Mucosa of stomach (tissue), 1 donor: ENCODE data around the gene PRR35.

ENCODE experiments used
- H3K27me3 ChIP-seq: one replicate; pipeline ENCODE4 v1.7.0; 2013; ENCODE audit warnings: mild to moderate bottlenecking, low read length; ENCODE audit not compliant: control insufficient read depth, insufficient read depth
- H3K36me3 ChIP-seq: one replicate; pipeline ENCODE4 v1.7.0; 2013; ENCODE audit warnings: low read length; ENCODE audit not compliant: control insufficient read depth, insufficient read depth
- H3K4me1 ChIP-seq: one replicate; pipeline ENCODE4 v1.7.0; 2013; ENCODE audit warnings: mild to moderate bottlenecking, low read length; ENCODE audit not compliant: control insufficient read depth, insufficient read depth
- H3K4me3 ChIP-seq: one replicate; pipeline ENCODE4 v1.7.0; 2013; ENCODE audit warnings: low read length
- H3K9ac ChIP-seq: one replicate; pipeline ENCODE4 v1.7.0; 2013; ENCODE audit warnings: mild to moderate bottlenecking, low read length, moderate library complexity
- H3K9me3 ChIP-seq: one replicate; pipeline ENCODE4 v1.7.0; 2013; ENCODE audit warnings: mild to moderate bottlenecking, low read length, moderate library complexity; ENCODE audit not compliant: control insufficient read depth
- donor health status: Pancreatic carcinoma.

Gene PRR35

DNA sequence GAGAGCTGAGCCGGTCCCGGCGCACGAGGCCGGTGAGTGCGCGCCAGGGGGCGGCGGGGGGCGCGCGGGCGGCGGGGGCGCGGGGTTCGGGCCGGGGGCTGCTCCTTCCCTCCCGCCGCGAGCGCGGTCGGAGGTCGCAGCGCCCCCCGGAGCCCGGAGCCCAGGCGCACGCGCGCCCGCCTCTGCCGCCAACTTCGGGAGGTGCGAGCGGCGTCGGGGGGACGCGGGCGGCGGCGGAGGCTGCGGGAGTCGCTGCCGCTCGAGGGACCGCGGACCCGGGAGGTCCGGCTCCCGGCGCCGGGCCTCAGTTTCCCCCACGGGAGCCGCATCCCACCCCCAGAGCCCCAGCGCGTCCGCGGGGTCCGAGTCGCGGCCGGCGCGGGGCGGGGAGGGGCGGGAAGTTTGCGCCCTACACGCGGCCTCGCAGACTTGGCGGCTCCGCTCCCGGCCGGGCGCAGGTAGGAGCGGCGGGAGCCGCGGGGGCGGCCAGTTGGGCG is at the start of gene PRR35:
Gene PRR35, plus strand, starts transcription at position 191 of the 497 bp plus-strand sequence. CDS start 2,901 bp downstream, outside the sequence.
- Histone ChIP-seq H3K9me3 (no peaks in the 10 kb centered on the region), H3K27me3 (peaks cover 40% of the 10 kb centered on the region), H3K4me3 (no peak within 1 kb of the TSS), H3K4me1 (peaks cover 7% of the 10 kb centered on the region), H3K9ac (no peak within 1 kb of the TSS), H3K36me3 (no peaks in the 10 kb centered on the region)

DNA sequence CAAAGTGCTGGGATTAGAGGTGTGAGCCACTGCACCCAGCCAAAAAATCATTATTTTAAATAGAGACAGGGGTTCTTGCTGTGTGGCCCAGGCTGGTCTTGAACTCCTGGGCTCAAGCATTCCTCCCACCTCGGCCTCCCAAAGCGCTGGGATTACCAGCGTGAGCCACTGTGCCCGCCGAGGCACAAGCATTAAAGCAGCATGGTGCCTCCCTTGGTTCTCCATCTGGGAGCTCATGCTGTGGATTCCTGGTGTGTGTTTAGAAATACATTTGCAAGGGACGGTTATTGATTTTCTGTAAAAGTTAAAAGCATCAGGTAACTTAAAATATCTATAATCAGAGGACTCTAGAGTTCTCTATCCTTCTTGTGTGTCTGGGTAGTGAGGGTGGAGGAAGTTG is 47.4 kb upstream of the PRR35 start:
- no peaks in the 10 kb centered on the region for H3K4me1 ChIP-seq
- H3K36me3 ChIP-seq = no peaks in the 10 kb centered on the region
- no peak overlapping the region for H3K9ac ChIP-seq
- H3K27me3 ChIP-seq = no peaks in the 10 kb centered on the region
- H3K4me3 ChIP-seq = no peak overlapping the region
- H3K9me3 ChIP-seq = no peaks in the 10 kb centered on the region

DNA sequence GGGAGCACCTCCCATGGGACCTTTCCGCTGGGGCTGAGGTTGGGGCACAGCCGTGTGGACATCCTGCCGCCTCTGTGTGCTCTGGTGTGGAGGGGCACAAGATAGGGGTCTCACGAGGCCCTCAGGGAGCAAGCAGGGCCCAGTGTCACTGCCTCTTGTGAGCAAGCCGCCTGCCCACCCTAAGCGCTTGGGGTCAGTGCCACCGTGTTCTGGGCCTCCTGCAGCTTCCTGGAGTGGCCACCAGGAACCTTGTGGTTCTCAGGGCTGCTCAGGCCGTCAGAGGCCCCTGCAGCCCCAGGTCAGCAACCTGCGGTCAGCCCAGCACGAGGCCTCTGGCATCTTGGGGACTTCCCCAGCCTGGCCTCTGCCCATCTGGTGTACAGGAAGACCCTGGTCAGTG is 46.2 kb upstream of the PRR35 start:
- Histone ChIP-seq H3K9me3 (no peaks in the 10 kb centered on the region), H3K4me3 (no peak overlapping the region), H3K36me3 (no peaks in the 10 kb centered on the region), H3K4me1 (no peaks in the 10 kb centered on the region), H3K9ac (no peak overlapping the region), H3K27me3 (no peaks in the 10 kb centered on the region)

DNA sequence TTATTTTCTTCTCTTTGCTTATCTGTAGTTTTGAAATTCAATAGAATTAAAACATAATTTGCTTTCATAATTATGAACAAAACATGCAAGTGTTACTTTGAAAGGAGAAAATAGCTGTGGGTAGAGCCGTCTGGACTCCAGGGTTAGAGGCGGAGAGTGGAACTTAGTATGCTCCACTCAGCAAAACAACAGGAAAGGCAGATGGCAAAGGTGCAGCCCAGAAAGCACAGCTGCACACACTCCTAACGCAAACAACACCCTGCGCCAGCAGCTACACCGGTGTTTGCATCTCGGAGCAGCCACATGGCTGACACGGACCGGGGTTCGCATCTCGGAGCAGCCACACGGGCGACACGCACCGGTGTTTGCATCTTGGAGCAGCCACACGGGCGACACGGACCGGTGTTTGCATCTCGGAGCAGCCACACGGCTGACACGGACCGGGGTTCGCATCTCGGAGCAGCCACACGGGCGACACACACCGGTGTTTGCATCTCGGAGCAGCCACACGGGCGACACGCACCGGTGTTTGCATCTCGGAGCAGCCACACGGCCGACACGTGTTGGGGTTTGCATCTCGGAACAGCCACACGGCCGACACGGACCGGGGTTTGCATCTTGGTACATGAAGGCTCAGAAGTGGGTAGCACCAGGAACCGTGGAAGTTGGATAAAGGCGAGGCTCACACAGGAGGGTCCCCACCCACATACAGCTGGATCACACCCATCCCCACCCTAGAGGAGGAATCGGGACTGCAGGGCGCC is 44.8 kb upstream of the PRR35 start:
- no peaks in the 10 kb centered on the region for H3K9me3 ChIP-seq
- no peaks in the 10 kb centered on the region for H3K27me3 ChIP-seq
- H3K4me3 ChIP-seq = no peak overlapping the region
- no peaks in the 10 kb centered on the region for H3K4me1 ChIP-seq
- H3K36me3 ChIP-seq = no peaks in the 10 kb centered on the region
- H3K9ac ChIP-seq = no peak overlapping the region

DNA sequence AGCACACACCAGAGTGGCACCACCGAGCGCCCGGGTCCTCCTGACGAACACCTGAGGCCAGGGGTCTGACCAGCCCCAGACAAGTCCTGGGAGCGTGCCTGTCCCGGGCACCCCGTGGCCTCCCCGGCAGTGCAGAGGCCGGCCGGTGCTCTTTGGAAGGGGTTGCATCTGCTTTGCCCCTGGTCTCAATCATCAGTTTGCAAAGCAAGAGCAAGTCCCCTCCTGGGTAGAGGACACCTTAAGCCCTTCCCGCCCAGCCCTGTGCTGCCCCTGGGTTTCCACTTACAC is 44.3 kb upstream of the PRR35 start:
- Histone ChIP-seq H3K9ac (no peak overlapping the region), H3K27me3 (no peaks in the 10 kb centered on the region), H3K9me3 (no peaks in the 10 kb centered on the region), H3K4me3 (no peak overlapping the region), H3K36me3 (no peaks in the 10 kb centered on the region), H3K4me1 (no peaks in the 10 kb centered on the region)

DNA sequence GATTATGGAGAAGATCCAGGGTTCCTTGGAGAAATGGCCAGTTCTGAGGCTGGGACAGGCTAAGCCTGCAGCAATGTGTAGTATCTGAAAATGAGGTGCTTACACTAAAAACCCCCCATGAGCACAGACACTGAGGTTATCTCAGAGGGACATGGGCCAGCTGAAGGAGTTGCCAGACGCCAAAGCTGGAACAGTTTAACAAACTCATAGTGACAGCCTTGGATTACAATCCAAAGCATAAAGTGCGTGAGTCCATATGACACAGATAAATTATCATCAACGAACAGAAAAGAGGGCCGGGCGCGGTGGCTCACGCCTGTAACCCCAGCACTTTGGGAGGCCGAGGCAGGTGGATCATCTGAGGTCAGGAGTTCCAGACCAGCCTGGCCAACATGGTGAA is 43.9 kb upstream of the PRR35 start:
- Histone ChIP-seq H3K27me3 (no peaks in the 10 kb centered on the region), H3K9ac (no peak overlapping the region), H3K4me1 (peaks cover 2% of the 10 kb centered on the region), H3K9me3 (no peaks in the 10 kb centered on the region), H3K4me3 (no peak overlapping the region), H3K36me3 (no peaks in the 10 kb centered on the region)

DNA sequence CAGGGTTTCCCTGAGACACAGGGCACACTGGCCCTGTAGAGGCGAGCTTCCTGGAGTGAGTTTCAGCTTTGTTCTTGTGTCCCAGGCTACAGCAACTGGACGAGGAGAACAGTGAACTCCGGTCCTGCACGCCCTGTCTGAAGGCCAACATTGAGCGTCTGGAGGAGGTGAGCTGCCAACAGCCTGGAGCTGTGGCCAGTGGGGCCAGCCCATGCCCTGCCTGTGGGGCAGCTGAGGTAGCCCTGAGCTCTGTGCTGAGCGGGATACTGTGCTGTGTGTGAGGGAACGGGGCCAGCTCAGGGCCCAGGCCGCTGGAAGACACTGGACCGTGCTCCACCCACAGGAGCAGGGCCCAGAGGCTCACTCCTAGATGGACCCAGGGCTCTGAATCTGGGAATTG is 41.3 kb upstream of the PRR35 start:
- Histone ChIP-seq H3K9me3 (no peaks in the 10 kb centered on the region), H3K27me3 (no peaks in the 10 kb centered on the region), H3K4me3 (no peak overlapping the region), H3K36me3 (no peaks in the 10 kb centered on the region), H3K4me1 (peaks cover 8% of the 10 kb centered on the region), H3K9ac (no peak overlapping the region)

DNA sequence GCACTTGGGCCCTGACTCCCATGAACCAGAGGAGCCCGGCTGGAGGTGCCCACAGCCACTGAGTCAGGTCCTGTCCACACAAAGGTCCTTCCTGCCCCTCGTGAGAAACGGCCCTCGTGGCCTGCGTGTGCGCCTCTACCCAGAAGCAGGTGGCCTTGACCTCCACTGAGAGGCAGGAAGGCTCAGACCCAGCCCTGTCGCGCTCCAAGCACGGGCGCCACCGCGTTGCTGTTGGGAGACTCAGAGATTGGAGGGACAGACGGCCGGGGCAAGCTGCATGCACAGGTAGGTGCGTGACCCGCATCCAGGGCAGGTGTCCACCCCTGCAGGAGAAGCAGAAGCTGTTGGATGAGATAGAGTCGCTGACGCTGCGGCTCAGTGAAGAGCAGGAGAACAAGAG is 40.8 kb upstream of the PRR35 start:
- peaks cover 8% of the 10 kb centered on the region for H3K4me1 ChIP-seq
- no peaks in the 10 kb centered on the region for H3K36me3 ChIP-seq
- no peak overlapping the region for H3K9ac ChIP-seq
- no peaks in the 10 kb centered on the region for H3K27me3 ChIP-seq
- no peaks in the 10 kb centered on the region for H3K9me3 ChIP-seq
- no peak overlapping the region for H3K4me3 ChIP-seq

DNA sequence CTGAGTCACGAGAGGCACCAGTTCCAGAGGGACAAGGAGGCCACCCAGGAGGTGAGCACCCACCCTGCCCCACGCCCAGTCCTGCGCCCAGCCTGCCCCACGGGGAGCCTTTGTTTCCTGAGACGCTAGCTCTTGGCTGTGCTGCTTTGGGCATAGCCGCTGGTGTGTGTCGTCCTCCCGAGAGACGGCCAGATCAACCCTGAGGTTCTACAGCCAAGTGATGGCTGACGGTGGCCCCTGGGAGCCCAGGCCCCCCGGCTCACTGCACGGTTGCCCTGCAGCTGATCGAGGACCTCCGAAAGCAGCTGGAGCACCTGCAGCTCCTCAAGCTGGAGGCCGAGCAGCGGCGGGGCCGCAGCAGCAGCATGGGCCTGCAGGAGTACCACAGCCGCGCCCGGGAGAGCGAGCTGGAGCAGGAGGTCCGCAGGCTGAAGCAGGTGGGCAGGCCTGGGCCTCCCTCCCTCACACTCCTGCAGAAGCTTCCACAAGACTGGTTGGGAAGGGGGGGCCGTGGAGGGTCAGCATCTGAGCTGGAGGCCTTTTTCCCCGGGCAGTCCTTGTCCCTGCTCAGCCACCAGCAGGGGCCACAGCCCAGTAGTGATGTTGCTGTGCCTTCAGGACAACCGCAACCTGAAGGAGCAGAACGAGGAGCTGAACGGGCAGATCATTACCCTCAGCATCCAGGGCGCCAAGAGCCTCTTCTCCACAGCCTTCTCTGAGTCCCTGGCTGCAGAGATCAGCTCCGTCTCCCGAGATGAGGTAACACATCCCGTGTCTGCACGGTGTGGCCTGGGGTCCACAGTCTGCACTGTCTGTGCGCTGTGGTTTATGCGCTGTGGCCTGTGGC is 40.1 kb upstream of the PRR35 start:
- no peak overlapping the region for H3K4me3 ChIP-seq
- no peaks in the 10 kb centered on the region for H3K9me3 ChIP-seq
- H3K9ac ChIP-seq = no peak overlapping the region
- H3K27me3 ChIP-seq = no peaks in the 10 kb centered on the region
- no peaks in the 10 kb centered on the region for H3K36me3 ChIP-seq
- H3K4me1 ChIP-seq = peaks cover 11% of the 10 kb centered on the region

DNA sequence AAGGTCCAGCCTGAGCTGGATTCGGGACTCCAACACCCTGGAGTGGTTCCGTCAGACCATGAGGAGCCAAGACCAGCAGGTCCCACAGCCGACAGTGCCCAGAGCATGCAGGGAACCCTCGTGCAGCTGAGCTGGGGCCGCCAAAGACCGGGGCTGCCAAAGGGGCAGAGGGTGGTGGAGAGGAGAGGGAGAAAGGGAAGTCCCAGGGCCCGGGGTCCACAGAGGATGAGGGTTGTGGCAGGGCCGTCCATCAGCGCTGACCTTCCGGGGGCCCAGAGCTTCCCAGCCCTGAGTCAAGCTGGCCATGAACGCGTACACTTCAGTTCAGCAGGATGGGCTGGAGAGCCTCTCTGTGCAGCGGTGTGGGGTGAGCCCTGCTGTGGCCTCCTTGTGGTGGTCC is 39.3 kb upstream of the PRR35 start:
- no peaks in the 10 kb centered on the region for H3K27me3 ChIP-seq
- no peak overlapping the region for H3K4me3 ChIP-seq
- no peak overlapping the region for H3K9ac ChIP-seq
- peaks cover 19% of the 10 kb centered on the region for H3K4me1 ChIP-seq
- H3K9me3 ChIP-seq = no peaks in the 10 kb centered on the region
- H3K36me3 ChIP-seq = no peaks in the 10 kb centered on the region

DNA sequence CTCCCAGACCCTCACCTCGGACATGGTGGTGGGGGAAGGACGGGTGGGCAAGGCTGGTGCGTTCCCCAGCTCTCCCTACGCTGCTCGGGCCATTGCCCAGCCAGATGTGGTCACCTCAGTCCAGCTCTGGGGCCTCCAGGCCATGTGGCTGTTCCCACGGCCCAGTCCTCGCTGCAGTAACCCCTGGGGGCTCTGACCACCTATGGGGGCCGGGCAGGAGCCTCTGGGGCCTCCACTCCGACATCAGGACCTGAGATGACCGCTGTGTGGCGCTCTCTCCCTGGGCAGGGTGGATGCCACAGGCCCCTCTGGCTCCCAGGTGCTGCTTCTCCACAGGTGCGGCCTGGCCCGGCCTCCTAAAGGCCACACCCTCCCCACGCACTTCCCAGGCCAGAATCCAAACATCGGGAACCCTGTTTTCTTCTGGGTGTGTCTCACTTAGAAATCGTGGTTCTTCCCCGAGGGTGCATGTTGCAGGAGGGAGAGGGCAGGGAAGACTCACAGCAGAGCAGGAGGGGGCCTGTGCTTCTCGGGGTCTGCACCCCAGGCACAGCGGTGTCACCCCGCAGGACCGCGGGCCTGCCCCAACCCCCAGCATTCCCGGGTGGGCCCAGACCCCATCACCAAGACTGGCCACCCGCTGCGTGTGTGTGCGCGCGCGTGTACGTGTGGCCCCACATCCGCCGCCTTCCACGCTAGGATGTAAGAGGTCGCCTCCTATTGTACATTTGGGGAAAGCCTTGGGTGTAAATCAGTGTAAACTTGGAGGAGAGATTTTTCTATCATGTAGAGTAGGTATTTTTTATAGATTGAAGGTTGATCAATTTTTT is 38.6 kb upstream of the PRR35 start:
- Histone ChIP-seq H3K9me3 (no peaks in the 10 kb centered on the region), H3K9ac (no peak overlapping the region), H3K27me3 (no peaks in the 10 kb centered on the region), H3K36me3 (no peaks in the 10 kb centered on the region), H3K4me3 (no peak overlapping the region), H3K4me1 (peaks cover 26% of the 10 kb centered on the region)
